Glutamatergic neuron (in vitro differentiated cells): ENCODE measurements around the gene CPS1. TPM values are rescaled to one million over a fixed set of nuclear protein-coding genes. Genes with fewer than 3 reads are reported as not detected.

Experiments used
- DNase-seq: peaks from one replicate; pipeline ENCODE4 v3.0.0; 2022
- H3K27ac Mint-ChIP-seq: one replicate; pipeline ENCODE4 v1.8.0; 2020; ENCODE audit warnings: mild to moderate bottlenecking, mixed read lengths, inconsistent platforms; ENCODE audit not compliant: unreplicated experiment
- H3K27me3 Mint-ChIP-seq: one replicate; pipeline ENCODE4 v1.8.0; 2020; ENCODE audit warnings: mild to moderate bottlenecking, moderate library complexity, mixed read lengths, inconsistent platforms; ENCODE audit not compliant: unreplicated experiment
- H3K36me3 Mint-ChIP-seq: one replicate; pipeline ENCODE4 v1.8.0; 2020; ENCODE audit warnings: mild to moderate bottlenecking, mixed read lengths, inconsistent platforms; ENCODE audit not compliant: unreplicated experiment
- H3K4me1 Mint-ChIP-seq: one replicate; pipeline ENCODE4 v1.8.0; 2020; ENCODE audit warnings: mild to moderate bottlenecking, low read depth, mixed read lengths, inconsistent platforms; ENCODE audit not compliant: unreplicated experiment
- H3K4me3 Mint-ChIP-seq: one replicate; pipeline ENCODE4 v1.8.0; 2020; ENCODE audit warnings: mild to moderate bottlenecking, mixed read lengths, inconsistent platforms; ENCODE audit not compliant: unreplicated experiment
- H3K9me3 Mint-ChIP-seq: one replicate; pipeline ENCODE4 v1.8.0; 2020; ENCODE audit warnings: mild to moderate bottlenecking, moderate library complexity, mixed read lengths, inconsistent platforms; ENCODE audit not compliant: unreplicated experiment
- CTCF ChIP-seq: fragments of 200-600 bp; sonication (generic); IDR thresholded peaks from one replicate; pipeline ENCODE4 v1.5.0; 2021; ENCODE audit not compliant: partially characterized antibody, unreplicated experiment
- total RNA-seq: library from RNA; stranded (reverse); fragmentation: NEBNext Ultra II Directional; extraction: Animal tissue kit (Norgen Biotek cat#: 25700); gene quantifications from one replicate; pipeline ENCODE4 v1.2.1, GENCODE V29; 2021; ENCODE audit not compliant: unreplicated experiment

CPS1 gene
- total RNA-seq, 1 donor from 2014 or later, result 31.1 TPM

- H3K9me3 Mint-ChIP-seq, result peaks cover 2% of the 10 kb centered on the region
- no peak for TF ChIP-seq CTCF
- H3K4me1 Mint-ChIP-seq, result peaks cover 3% of the 10 kb centered on the region
- no peaks in the 10 kb centered on the region for H3K36me3 Mint-ChIP-seq
- no peak overlapping the region for H3K27ac Mint-ChIP-seq
- no peak overlapping the region for H3K4me3 Mint-ChIP-seq
- H3K27me3 Mint-ChIP-seq, result no peaks in the 10 kb centered on the region
- DNase-seq, result no peak
Measured at GRCh38 chr2:210523650-210524289, 32.6 kb upstream of the CPS1 start.

DNA sequence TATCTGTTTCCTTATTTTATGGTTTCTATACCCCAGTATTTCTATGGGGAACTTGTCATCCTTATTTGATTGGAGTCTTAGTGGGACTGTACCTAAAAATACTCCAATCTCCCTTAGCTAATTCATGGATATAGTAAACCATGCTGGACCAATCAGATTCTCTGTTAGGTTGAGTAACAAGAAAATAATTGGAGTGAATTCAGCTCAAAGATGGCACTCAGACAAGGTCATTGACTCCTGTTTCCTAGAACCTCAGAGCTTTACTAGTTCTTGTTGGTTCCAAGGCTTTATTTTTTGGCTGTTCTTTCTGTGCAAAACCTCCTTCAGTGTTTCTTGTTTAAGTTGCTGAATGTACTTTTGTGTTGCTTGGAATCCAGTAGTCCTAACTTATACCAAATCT lies 31.9 kb upstream of the CPS1 start:
- Mint-ChIP-seq H3K36me3 (no peaks in the 10 kb centered on the region), H3K4me1 (peaks cover 3% of the 10 kb centered on the region), H3K4me3 (no peak overlapping the region), H3K9me3 (peaks cover 2% of the 10 kb centered on the region), H3K27me3 (no peaks in the 10 kb centered on the region), H3K27ac (no peak overlapping the region)
- TF ChIP-seq CTCF, result no peak
- no peak for DNase-seq

- H3K9me3 Mint-ChIP-seq, result peaks cover 2% of the 10 kb centered on the region
- no peak for TF ChIP-seq CTCF
- H3K4me1 Mint-ChIP-seq, result peaks cover 5% of the 10 kb centered on the region
- no peaks in the 10 kb centered on the region for H3K36me3 Mint-ChIP-seq
- no peak for DNase-seq
- H3K4me3 Mint-ChIP-seq, result no peak overlapping the region
- H3K27ac Mint-ChIP-seq, result no peak overlapping the region
- no peaks in the 10 kb centered on the region for H3K27me3 Mint-ChIP-seq
Measured at GRCh38 chr2:210527286-210527685, 29.1 kb upstream of the CPS1 start.

DNA sequence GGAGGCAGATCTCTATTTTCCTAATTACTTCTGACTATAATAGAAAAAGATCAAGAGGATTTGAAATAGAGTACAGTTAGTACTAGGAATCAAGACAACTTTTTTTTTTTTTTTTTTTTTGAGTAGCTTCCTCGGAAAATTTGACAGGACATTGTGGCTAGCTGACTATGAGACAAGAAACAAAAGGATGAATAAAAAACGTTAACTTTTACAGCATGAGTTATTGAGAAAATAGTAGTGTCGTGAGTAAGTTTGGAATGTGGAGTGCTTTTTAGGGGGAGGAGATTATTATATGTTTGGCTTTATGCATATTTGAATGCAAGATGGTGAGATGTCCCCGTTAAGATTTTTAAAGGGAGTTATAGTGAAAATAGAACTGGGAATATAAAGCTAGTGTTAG lies 27.7 kb upstream of the CPS1 start:
- H3K27me3 Mint-ChIP-seq, result no peaks in the 10 kb centered on the region
- H3K4me3 Mint-ChIP-seq, result no peak overlapping the region
- TF ChIP-seq CTCF, result no peak
- no peaks in the 10 kb centered on the region for H3K36me3 Mint-ChIP-seq
- no peak for DNase-seq
- H3K27ac Mint-ChIP-seq, result no peak overlapping the region
- peaks cover 2% of the 10 kb centered on the region for H3K4me1 Mint-ChIP-seq
- peaks cover 2% of the 10 kb centered on the region for H3K9me3 Mint-ChIP-seq

DNA sequence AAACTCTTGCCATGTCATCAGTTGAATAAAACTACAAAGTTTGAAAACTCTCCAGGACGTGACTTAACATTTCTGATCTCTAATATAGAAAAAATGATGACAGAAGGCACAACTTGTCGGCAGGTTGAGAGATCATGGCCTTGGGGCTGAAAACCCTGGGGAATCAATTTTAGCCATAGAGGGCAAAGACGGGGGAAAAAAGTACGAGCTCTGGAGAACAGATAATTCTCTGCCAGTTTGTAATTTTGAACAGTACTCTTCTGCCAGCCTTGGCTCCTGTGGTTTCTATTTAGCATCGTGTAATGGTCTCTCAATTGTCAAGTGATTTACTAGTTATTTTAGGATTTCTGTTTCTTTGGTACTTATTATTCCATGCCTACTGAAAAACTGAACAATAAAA lies 25.3 kb upstream of the CPS1 start:
- no peak for DNase-seq
- Mint-ChIP-seq H3K4me3 (no peak overlapping the region), H3K9me3 (no peaks in the 10 kb centered on the region), H3K27me3 (peaks cover 2% of the 10 kb centered on the region), H3K27ac (no peak overlapping the region), H3K36me3 (no peaks in the 10 kb centered on the region), H3K4me1 (peaks cover 2% of the 10 kb centered on the region)
- no peak for TF ChIP-seq CTCF
